H1 (cell line): ENCODE results near the gene TLL2. TPM values are rescaled to one million over a fixed set of nuclear protein-coding genes. Genes with fewer than 3 reads are reported as not detected.

Source experiments
- BCL11A ChIP-seq, 2 experiments: IDR thresholded peaks; one replicate each; pipeline ENCODE4 v1.6.1; 2011; ENCODE audit warnings: low read depth in 2 of 2, low read length in 2 of 2, mild to moderate bottlenecking in 2 of 2
- GTF2F1 ChIP-seq: IDR thresholded peaks from 2 replicates; pipeline ENCODE4 v1.6.1; 2012; ENCODE audit warnings: low read depth, low read length, improper control_type of control experiment, borderline replicate concordance
- polyA plus RNA-seq, 7 experiments: library from polyadenylated mRNA; depleted of rRNA in 3 of 7; stranded (reverse) in 5 of 7; unstranded in 2 of 7; fragments of >200 nt in 5 of 7; fragments of 200-250 nt in 2 of 7; gene quantifications; 1 replicate in 5 of 7; 2 replicates in 1 of 7; 4 replicates in 1 of 7; pipeline versions ENCODE4 v1.2.1 to v1.2.3, GENCODE V29; 2011 to 2013; ENCODE audit warnings: missing spikeins in 2 of 7, mixed read lengths in 2 of 7
- total RNA-seq: library from RNA; stranded (reverse); fragmentation: NEBNext Ultra II Directional; extraction: Animal tissue kit (Norgen Biotek cat#: 25700); gene quantifications from 2 replicates; pipeline ENCODE4 v1.2.1, GENCODE V29; 2021

TLL2 gene
- total and polyA plus RNA-seq, 2 of the 8 experiments (the other 6 are each of a cell fraction or from before 2014, with no cell fraction given) = 2.4 to 3.2 TPM

DNA sequence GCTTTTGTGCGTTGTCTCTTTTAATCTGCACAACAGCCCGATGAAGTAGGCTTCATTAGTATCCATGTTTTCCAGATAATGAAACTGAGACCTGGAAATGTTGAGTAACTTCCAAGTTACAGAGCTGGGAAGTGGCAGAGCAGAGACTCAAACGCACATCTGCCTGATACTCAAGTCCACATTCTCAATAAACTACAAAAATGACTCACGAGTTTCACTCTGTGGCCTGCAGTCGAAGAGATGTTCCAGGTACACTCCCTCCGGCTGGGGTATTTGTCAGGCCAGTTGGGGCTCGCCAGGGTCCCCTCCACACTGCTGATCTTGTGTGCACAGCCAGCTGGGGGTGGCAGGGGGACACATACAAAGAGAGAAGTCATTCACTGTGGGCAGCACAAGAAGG lies 137.2 kb downstream of the TLL2 start (continued):
- TF ChIP-seq GTF2F1 (no peak), BCL11A (IDR thresholded peaks at IDR 0.05; ENCODE audit: low read depth in 2 of 2, low read length in 2 of 2) (no peak)
